Right lobe of liver (tissue), 4 donors: Measurements from ENCODE around the gene ADGRA1.

Source experiments
- CTCF ChIP-seq, 4 donors: fragments of 200-600 bp in 3 of 4; fragments of 450-650 bp in 1 of 4; IDR thresholded peaks; one replicate each; pipeline versions ENCODE4 v1.5.1 to v1.8.0; 2016 to 2022; ENCODE audit warnings: antibody characterized with exemption in 4 of 4, mild to moderate bottlenecking in 2 of 4
- POLR2A ChIP-seq: fragments of 450-650 bp; IDR thresholded peaks from one replicate; pipeline ENCODE4 v1.6.1; 2017; ENCODE audit warnings: antibody characterized with exemption, mild to moderate bottlenecking
- donor health status: DM: no; HTN: no; CAD: no.
- donor health status: DM: no; HTN: no; CAD: no.
- donor health status: DM: no; HTN: yes; CAD: no.

- TF ChIP-seq CTCF (IDR thresholded peaks at IDR 0.05) (no peak), POLR2A (no peak)
Measured at GRCh38 chr10:133143200-133143533, 55.4 kb downstream of the ADGRA1 start.
